GM21390 (cell line): Measurements from ENCODE around the gene SLAMF1.
"Not testable (repeated sequence)": the region's sequence is repeated elsewhere in the genome, so short reads cannot be mapped to it uniquely, and the experiment has no call there.

Experiments
- ATAC-seq: cut with Tn5 transposase; IDR thresholded peaks from one replicate; pipeline ENCODE4 v1.9.1; 2021; ENCODE audit not compliant: unreplicated experiment

The SLAMF1 gene

GRCh38 chr1:160567858-160568682, 78.8 kb downstream of the SLAMF1 start:
- ATAC-seq, result no peak

GRCh38 chr1:160567341-160567740, 79.5 kb downstream of the SLAMF1 start:
- ATAC-seq, result no peak

- no peak for ATAC-seq
Observed at GRCh38 chr1:160565564-160565963, 81.3 kb downstream of the SLAMF1 start.

- not testable (repeated sequence) for ATAC-seq
Observed at GRCh38 chr1:160563230-160563629, 83.6 kb downstream of the SLAMF1 start.

GRCh38 chr1:160562745-160563144, 84.1 kb downstream of the SLAMF1 start:
- not testable (repeated sequence) for ATAC-seq

GRCh38 chr1:160560806-160561205, 86.0 kb downstream of the SLAMF1 start:
- ATAC-seq, result no peak

- no peak for ATAC-seq
Observed at GRCh38 chr1:160560045-160560705, 86.7 kb downstream of the SLAMF1 start.

GRCh38 chr1:160559437-160559836, 87.4 kb downstream of the SLAMF1 start:
- not testable (repeated sequence) for ATAC-seq

GRCh38 chr1:160558660-160559380, 88.0 kb downstream of the SLAMF1 start:
- no peak for ATAC-seq
